ENCODE measurements around the gene MAPRE3.
A peak's percentile ranks its signal among the peaks of the same experiment; 100 is the strongest.

Gene MAPRE3

GRCh38 chr2:27009716-27010115 is 39.3 kb downstream of the MAPRE3 start:
- Histone ChIP-seq H3K36me3 (ENCODE audit: control insufficient read depth, insufficient read depth, low read length) (no peaks in the 10 kb centered on the region; the same call in 1 of the 2 replicates), H3K9me3 (ENCODE audit: control insufficient read depth, insufficient read depth, low read length) (no peaks in the 10 kb centered on the region), H3K27me3 (ENCODE audit: control insufficient read depth, insufficient read depth, low read length) (no peaks in the 10 kb centered on the region), H3K27ac (ENCODE audit: low read length) (no peak overlapping the region), H3K4me3 (ENCODE audit: low read length) (no peak overlapping the region), H3K4me1 (ENCODE audit: control insufficient read depth, insufficient read depth, low read length) (no peaks in the 10 kb centered on the region)
- WGBS (ENCODE audit: insufficient coverage, insufficient read length): no CpG with 5 or more reads among the region's 2 CpGs
- DNase-seq (ENCODE audit: low read depth, low spot score): no peak

- H3K4me3 ChIP-seq (ENCODE audit: low read length): no peak overlapping the region
- no peak overlapping the region for H3K27ac ChIP-seq (ENCODE audit: low read length)
- no peaks in the 10 kb centered on the region for H3K4me1 ChIP-seq (ENCODE audit: control insufficient read depth, insufficient read depth, low read length)
- no peaks in the 10 kb centered on the region; the same call in 1 of the 2 replicates for H3K36me3 ChIP-seq (ENCODE audit: control insufficient read depth, insufficient read depth, low read length)
- no peaks in the 10 kb centered on the region for H3K9me3 ChIP-seq (ENCODE audit: control insufficient read depth, insufficient read depth, low read length)
- WGBS (ENCODE audit: insufficient coverage, insufficient read length): no CpG with 5 or more reads among the region's 3 CpGs
- no peak for DNase-seq (ENCODE audit: low read depth, low spot score)
- H3K27me3 ChIP-seq (ENCODE audit: control insufficient read depth, insufficient read depth, low read length): no peaks in the 10 kb centered on the region
These were observed 39.7 kb downstream of the MAPRE3 start for GRCh38 chr2:27010139-27010538.

DNA sequence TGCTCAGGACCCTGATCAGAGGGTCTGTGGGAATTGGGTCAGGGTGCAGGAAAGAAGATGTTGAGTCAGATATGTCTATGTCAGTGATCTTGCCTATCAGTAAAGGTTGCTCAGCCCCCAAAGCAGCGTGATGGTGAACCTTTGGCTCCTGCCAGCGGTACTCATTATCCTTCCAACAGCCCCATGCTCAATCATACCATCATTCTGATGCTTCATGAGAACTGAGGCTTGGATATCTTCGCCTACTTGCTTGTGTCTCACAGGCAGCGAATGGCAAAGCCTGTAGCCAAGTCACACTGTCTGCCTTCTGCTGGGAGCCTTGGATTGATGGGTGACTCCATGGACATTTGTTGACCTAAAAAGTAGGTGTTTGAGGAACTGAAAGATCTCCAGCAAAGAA is 43.3 kb downstream of the MAPRE3 start:
- H3K9me3 ChIP-seq (ENCODE audit: control insufficient read depth, insufficient read depth, low read length): no peaks in the 10 kb centered on the region

DNA sequence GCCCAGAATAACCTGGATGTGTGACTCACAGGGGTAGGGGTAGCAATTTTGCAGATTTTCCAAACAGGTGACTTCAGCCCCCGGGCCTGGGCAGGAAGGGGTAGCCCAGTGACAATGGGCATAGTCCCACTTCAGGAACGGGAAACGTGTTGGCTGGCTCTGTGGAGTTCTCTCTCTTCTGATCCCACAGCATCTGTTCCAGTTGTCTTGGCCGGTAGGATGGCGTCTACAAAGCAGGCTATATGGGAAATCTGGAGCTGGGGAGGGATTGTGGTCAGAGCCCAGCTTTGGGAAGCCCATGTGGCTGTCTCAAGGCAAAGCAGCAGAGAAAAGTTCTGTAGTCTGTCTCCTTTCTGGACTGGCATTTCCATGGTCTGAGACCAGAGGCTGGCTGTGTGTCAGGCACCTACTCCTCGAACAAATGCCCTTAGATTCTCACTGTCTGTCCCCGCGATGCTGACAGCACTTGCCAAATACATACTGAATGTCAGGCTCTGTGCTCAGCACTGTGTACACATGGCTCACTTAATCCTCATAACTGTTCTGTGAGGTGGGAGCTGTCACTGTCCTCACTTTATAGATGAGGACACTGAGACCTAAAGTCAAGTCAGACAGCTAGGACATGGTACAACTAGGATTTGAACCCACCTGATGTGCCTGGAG is 44.5 kb downstream of the MAPRE3 start:
- no peaks in the 10 kb centered on the region; the same call in 1 of the 2 replicates for H3K4me1 ChIP-seq (ENCODE audit: control insufficient read depth, insufficient read depth, low read length)
- H3K9me3 ChIP-seq (ENCODE audit: control insufficient read depth, insufficient read depth, low read length): no peaks in the 10 kb centered on the region
- WGBS (ENCODE audit: insufficient coverage, insufficient read length): no CpG with 5 or more reads among the region's 8 CpGs
- DNase-seq (ENCODE audit: low read depth, low spot score): no peak
- no peaks in the 10 kb centered on the region for H3K27me3 ChIP-seq (ENCODE audit: control insufficient read depth, insufficient read depth, low read length)
- no peak overlapping the region for H3K27ac ChIP-seq (ENCODE audit: low read length)
- no peak overlapping the region for H3K4me3 ChIP-seq (ENCODE audit: low read length)
- no peaks in the 10 kb centered on the region; the same call in 1 of the 2 replicates for H3K36me3 ChIP-seq (ENCODE audit: control insufficient read depth, insufficient read depth, low read length)

More for the DNA sequence above, 43.3 kb downstream of the MAPRE3 start:
- no peaks in the 10 kb centered on the region; the same call in 1 of the 2 replicates for H3K4me1 ChIP-seq (ENCODE audit: control insufficient read depth, insufficient read depth, low read length)
- H3K36me3 ChIP-seq (ENCODE audit: control insufficient read depth, insufficient read depth, low read length): no peaks in the 10 kb centered on the region; the same call in 1 of the 2 replicates
- no CpG with 5 or more reads among the region's 4 CpGs for WGBS (ENCODE audit: insufficient coverage, insufficient read length)
- H3K27ac ChIP-seq (ENCODE audit: low read length): no peak overlapping the region
- H3K4me3 ChIP-seq (ENCODE audit: low read length): no peak overlapping the region
- DNase-seq (ENCODE audit: low read depth, low spot score): no peak
- H3K27me3 ChIP-seq (ENCODE audit: control insufficient read depth, insufficient read depth, low read length): no peaks in the 10 kb centered on the region

GRCh38 chr2:27016801-27017325 is 46.4 kb downstream of the MAPRE3 start:
- Histone ChIP-seq H3K4me3 (ENCODE audit: low read length) (no peak overlapping the region), H3K27ac (ENCODE audit: low read length) (no peak overlapping the region), H3K36me3 (ENCODE audit: control insufficient read depth, insufficient read depth, low read length) (no peaks in the 10 kb centered on the region; the same call in 1 of the 2 replicates), H3K4me1 (ENCODE audit: control insufficient read depth, insufficient read depth, low read length) (no peaks in the 10 kb centered on the region; the same call in 1 of the 2 replicates), H3K27me3 (ENCODE audit: control insufficient read depth, insufficient read depth, low read length) (no peaks in the 10 kb centered on the region), H3K9me3 (ENCODE audit: control insufficient read depth, insufficient read depth, low read length) (no peaks in the 10 kb centered on the region)
- DNase-seq (ENCODE audit: low read depth, low spot score): peak; percentile 63
- no CpG with 5 or more reads among the region's 3 CpGs for WGBS (ENCODE audit: insufficient coverage, insufficient read length)

DNA sequence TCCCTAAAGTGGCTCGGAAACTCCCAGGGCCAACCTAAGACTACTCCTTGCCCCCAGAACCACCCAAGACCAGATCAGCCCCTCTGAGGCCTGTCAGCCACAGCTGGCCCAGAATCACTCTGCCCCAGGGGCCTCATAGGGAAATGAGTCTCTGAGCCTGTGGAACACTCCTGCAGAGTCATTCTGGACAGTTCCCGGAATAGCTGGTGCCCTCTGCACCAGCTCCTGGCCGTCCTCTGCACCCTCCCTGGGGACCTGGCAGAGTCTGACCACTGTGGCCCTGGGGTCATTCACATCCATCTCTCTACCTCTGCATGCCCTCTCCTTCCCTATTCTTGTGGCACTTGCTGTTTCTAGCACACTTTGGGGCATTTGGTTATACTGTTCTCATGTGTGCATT is 47.7 kb downstream of the MAPRE3 start:
- H3K27me3 ChIP-seq (ENCODE audit: control insufficient read depth, insufficient read depth, low read length): no peaks in the 10 kb centered on the region
- no CpG with 5 or more reads among the region's 3 CpGs for WGBS (ENCODE audit: insufficient coverage, insufficient read length)
- DNase-seq (ENCODE audit: low read depth, low spot score): no peak

DNA sequence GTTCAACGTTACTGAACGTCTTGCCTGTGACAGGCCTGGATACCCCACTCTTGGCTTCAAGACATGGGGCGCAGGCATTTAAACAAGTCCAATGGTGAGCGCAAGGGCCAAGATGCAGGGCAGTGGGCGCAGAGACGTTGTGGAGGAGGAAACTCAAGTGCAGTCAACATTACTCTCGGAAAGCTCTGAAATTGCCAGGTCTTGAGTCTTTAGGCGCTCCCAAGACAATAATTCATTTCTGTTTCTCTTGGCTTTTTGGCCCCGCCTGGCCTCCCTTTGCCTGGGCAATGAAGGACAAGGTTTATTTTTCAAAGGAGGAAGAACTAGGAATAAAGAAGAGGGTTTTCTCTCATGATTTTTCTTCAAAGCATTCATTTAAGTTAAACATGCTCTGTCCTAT is 49.0 kb downstream of the MAPRE3 start:
- H3K4me1 ChIP-seq (ENCODE audit: control insufficient read depth, insufficient read depth, low read length): peaks cover 1% of the 10 kb centered on the region; the same call in 1 of the 2 replicates
- no CpG with 5 or more reads among the region's 9 CpGs for WGBS (ENCODE audit: insufficient coverage, insufficient read length)
- H3K36me3 ChIP-seq (ENCODE audit: control insufficient read depth, insufficient read depth, low read length): no peaks in the 10 kb centered on the region; the same call in 1 of the 2 replicates
- H3K9me3 ChIP-seq (ENCODE audit: control insufficient read depth, insufficient read depth, low read length): no peaks in the 10 kb centered on the region
- DNase-seq (ENCODE audit: low read depth, low spot score): no peak
- H3K4me3 ChIP-seq (ENCODE audit: low read length): no peak overlapping the region
- H3K27ac ChIP-seq (ENCODE audit: low read length): no peak overlapping the region
- no peaks in the 10 kb centered on the region for H3K27me3 ChIP-seq (ENCODE audit: control insufficient read depth, insufficient read depth, low read length)

More for the DNA sequence above, 47.7 kb downstream of the MAPRE3 start:
- H3K9me3 ChIP-seq (ENCODE audit: control insufficient read depth, insufficient read depth, low read length): no peaks in the 10 kb centered on the region
- no peak overlapping the region for H3K27ac ChIP-seq (ENCODE audit: low read length)
- no peaks in the 10 kb centered on the region; the same call in 1 of the 2 replicates for H3K36me3 ChIP-seq (ENCODE audit: control insufficient read depth, insufficient read depth, low read length)
- H3K4me3 ChIP-seq (ENCODE audit: low read length): no peak overlapping the region
- no peaks in the 10 kb centered on the region; the same call in 1 of the 2 replicates for H3K4me1 ChIP-seq (ENCODE audit: control insufficient read depth, insufficient read depth, low read length)

GRCh38 chr2:27019931-27020855 is 49.8 kb downstream of the MAPRE3 start:
- no CpG with 5 or more reads among the region's 9 CpGs for WGBS (ENCODE audit: insufficient coverage, insufficient read length)
- no peak overlapping the region for H3K27ac ChIP-seq (ENCODE audit: low read length)

DNA sequence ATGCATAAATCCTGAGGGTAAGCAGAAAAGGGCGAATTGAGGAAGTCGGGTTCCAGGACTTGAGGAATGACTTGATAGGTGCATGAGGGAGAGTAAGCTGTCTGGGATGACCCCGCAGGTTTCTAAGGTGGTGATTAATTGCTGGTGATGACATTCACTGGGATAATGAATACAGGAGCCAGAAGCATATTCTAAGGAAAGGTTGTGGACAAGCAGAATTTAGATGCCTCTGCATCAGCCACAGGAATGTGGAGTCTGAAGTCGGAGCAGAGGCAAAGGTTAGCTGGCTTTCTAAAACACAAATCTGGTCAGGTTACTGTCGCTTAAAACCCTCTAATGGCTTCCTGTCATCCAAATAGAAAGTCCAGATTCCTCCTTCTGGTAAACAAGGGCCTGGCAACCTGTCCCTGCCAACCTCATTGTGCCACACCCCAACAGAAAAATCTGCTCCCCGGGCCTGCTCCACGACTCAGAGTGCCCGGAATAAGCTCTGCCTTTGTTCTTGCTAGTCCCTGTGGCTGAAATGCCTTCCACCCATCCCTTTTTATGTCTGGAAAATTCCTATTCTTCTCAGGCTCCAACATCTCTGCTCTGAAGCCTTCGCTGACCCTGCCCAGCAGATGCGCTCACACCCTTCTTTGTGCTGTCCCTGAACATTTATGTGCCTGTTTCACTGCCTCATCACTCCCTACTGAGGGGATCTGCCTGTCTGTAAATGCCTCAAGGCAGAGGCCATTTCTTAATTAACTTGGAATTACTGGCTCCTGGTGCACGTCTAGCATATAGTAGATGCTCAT is 51.0 kb downstream of the MAPRE3 start:
- H3K9me3 ChIP-seq (ENCODE audit: control insufficient read depth, insufficient read depth, low read length): no peaks in the 10 kb centered on the region
- no peaks in the 10 kb centered on the region for H3K27me3 ChIP-seq (ENCODE audit: control insufficient read depth, insufficient read depth, low read length)
- no CpG with 5 or more reads among the region's 11 CpGs for WGBS (ENCODE audit: insufficient coverage, insufficient read length)
- no peak for DNase-seq (ENCODE audit: low read depth, low spot score)
- peaks cover 1% of the 10 kb centered on the region; the same call in 1 of the 2 replicates for H3K4me1 ChIP-seq (ENCODE audit: control insufficient read depth, insufficient read depth, low read length)
- no peak overlapping the region for H3K27ac ChIP-seq (ENCODE audit: low read length)
- H3K36me3 ChIP-seq (ENCODE audit: control insufficient read depth, insufficient read depth, low read length): no peaks in the 10 kb centered on the region
- no peak overlapping the region for H3K4me3 ChIP-seq (ENCODE audit: low read length)

More at GRCh38 chr2:27019931-27020855, 49.8 kb downstream of the MAPRE3 start:
- no peak for DNase-seq (ENCODE audit: low read depth, low spot score)
- H3K36me3 ChIP-seq (ENCODE audit: control insufficient read depth, insufficient read depth, low read length): no peaks in the 10 kb centered on the region
- H3K9me3 ChIP-seq (ENCODE audit: control insufficient read depth, insufficient read depth, low read length): no peaks in the 10 kb centered on the region
- no peak overlapping the region for H3K4me3 ChIP-seq (ENCODE audit: low read length)
- H3K27me3 ChIP-seq (ENCODE audit: control insufficient read depth, insufficient read depth, low read length): no peaks in the 10 kb centered on the region
- peaks cover 1% of the 10 kb centered on the region; the same call in 1 of the 2 replicates for H3K4me1 ChIP-seq (ENCODE audit: control insufficient read depth, insufficient read depth, low read length)

Data from iPS DF 6.9 (cell line).